Thoracic aorta (tissue), 2 donors: ENCODE results near the gene SYTL2. TPM values are rescaled to one million over a fixed set of nuclear protein-coding genes. Genes with fewer than 3 reads are reported as not detected.

Experiments used
- ATAC-seq: fragments of 150-250 bp; one replicate; pipeline ENCODE4 v1.8.0; 2017; ENCODE audit warnings: low read depth; ENCODE audit not compliant: insufficient number of reproducible peaks, low FRiP score
- DNase-seq: peaks from one replicate; pipeline ENCODE4 v3.0.0-alpha.2; 2020; ENCODE audit warnings: low spot score
- H3K27ac ChIP-seq, 2 donors: fragments of 200-600 bp; sonication (generic); 1 replicate in 1 of 2; 2 replicates in 1 of 2; pipeline ENCODE4 v1.5.1; 2016; ENCODE audit warnings: mild to moderate bottlenecking in 2 of 2, moderate library complexity in 2 of 2
- H3K27me3 ChIP-seq: fragments of 200-600 bp; sonication (generic); replicated peaks from 2 replicates; pipeline ENCODE4 v1.6.0; 2016; ENCODE audit warnings: mild to moderate bottlenecking; ENCODE audit not compliant: insufficient read depth
- H3K36me3 ChIP-seq: fragments of 200-600 bp; sonication (generic); one replicate; pipeline ENCODE4 v1.5.1; 2016
- H3K4me1 ChIP-seq, 2 donors: fragments of 200-600 bp; sonication (generic); 1 replicate in 1 of 2; 2 replicates in 1 of 2; pipeline versions ENCODE4 v1.5.1 to v1.6.0; 2016; ENCODE audit warnings: low read depth in 2 of 2, mild to moderate bottlenecking in 1 of 2; ENCODE audit not compliant: control insufficient read depth in 1 of 2
- H3K4me3 ChIP-seq: fragments of 200-600 bp; sonication (generic); 2 replicates; pipeline ENCODE4 v1.5.1; 2016; ENCODE audit warnings: mild to moderate bottlenecking
- H3K9me3 ChIP-seq: fragments of 200-600 bp; sonication (generic); 2 replicates; pipeline ENCODE4 v1.5.1; 2016
- total RNA-seq, 2 donors: library from RNA; depleted of rRNA; stranded (reverse); fragments of >200 nt; gene quantifications; one replicate each; pipeline versions ENCODE4 v1.1.0 to v1.2.3, GENCODE V29; 2016
- TF ChIP-seq, protein P1 (sequence below): fragments of 200-600 bp; sonication (generic); IDR thresholded peaks from one replicate; pipeline ENCODE4 v1.5.1; 2019; ENCODE audit warnings: antibody characterized with exemption

The SYTL2 gene
- total RNA-seq, 2 donors from 2014 or later: 27.8 to 36.0 TPM

DNA sequence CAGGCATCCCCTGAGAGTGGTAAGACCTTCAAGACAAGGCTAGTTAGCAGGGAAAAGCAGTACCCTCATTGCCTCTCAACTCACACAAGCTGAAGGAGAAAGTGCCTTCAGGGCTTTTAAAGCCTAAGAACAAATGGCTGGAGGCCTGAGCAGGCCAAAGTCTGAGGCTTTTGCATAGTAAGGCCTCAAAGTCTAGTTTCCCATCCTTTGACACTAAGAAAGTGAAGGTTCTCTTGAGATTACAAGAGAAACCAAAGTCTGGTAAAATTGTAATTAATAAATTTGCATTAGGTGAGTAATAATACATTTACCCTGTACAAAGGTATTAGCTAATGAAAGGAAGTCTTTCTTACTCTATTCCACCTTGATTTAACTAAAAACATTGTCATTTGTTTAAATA is 78.0 kb downstream of the SYTL2 start:
- H3K4me1 ChIP-seq: no peaks in the 10 kb centered on the region
- no peak overlapping the region for H3K4me3 ChIP-seq
- H3K27me3 ChIP-seq: no peaks in the 10 kb centered on the region
- H3K27ac ChIP-seq: no peak overlapping the region
- H3K36me3 ChIP-seq: no peaks in the 10 kb centered on the region
- DNase-seq: no peak
- TF ChIP-seq, protein P1, sequence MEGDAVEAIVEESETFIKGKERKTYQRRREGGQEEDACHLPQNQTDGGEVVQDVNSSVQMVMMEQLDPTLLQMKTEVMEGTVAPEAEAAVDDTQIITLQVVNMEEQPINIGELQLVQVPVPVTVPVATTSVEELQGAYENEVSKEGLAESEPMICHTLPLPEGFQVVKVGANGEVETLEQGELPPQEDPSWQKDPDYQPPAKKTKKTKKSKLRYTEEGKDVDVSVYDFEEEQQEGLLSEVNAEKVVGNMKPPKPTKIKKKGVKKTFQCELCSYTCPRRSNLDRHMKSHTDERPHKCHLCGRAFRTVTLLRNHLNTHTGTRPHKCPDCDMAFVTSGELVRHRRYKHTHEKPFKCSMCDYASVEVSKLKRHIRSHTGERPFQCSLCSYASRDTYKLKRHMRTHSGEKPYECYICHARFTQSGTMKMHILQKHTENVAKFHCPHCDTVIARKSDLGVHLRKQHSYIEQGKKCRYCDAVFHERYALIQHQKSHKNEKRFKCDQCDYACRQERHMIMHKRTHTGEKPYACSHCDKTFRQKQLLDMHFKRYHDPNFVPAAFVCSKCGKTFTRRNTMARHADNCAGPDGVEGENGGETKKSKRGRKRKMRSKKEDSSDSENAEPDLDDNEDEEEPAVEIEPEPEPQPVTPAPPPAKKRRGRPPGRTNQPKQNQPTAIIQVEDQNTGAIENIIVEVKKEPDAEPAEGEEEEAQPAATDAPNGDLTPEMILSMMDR: no peak
- no peak for ATAC-seq
- H3K9me3 ChIP-seq: no peaks in the 10 kb centered on the region

DNA sequence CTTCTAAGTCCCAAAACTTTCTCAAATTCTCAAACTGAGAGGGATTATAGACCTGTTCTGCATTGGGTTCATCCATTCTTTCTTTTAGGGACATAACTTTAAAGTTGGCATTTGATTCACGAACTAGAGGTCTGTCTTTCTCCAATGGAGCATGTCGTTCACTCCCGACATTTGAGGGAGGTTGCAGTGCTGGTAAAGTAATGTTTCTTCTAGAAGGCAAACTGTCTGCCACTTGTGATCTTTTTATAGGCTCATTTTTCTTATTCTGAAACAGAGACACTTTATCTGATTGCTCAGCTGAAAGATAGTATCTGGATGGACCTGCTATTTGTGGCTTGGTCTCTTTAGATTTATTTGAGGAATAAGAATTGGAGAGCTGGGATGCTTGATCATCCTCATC is 84.6 kb downstream of the SYTL2 start:
- Histone ChIP-seq H3K27me3 (no peaks in the 10 kb centered on the region), H3K27ac (no peak overlapping the region), H3K4me1 (no peaks in the 10 kb centered on the region), H3K4me3 (no peak overlapping the region), H3K9me3 (no peaks in the 10 kb centered on the region), H3K36me3 (no peaks in the 10 kb centered on the region)
- no peak for DNase-seq
- no peak for ATAC-seq
- TF ChIP-seq, protein P1: no peak

DNA sequence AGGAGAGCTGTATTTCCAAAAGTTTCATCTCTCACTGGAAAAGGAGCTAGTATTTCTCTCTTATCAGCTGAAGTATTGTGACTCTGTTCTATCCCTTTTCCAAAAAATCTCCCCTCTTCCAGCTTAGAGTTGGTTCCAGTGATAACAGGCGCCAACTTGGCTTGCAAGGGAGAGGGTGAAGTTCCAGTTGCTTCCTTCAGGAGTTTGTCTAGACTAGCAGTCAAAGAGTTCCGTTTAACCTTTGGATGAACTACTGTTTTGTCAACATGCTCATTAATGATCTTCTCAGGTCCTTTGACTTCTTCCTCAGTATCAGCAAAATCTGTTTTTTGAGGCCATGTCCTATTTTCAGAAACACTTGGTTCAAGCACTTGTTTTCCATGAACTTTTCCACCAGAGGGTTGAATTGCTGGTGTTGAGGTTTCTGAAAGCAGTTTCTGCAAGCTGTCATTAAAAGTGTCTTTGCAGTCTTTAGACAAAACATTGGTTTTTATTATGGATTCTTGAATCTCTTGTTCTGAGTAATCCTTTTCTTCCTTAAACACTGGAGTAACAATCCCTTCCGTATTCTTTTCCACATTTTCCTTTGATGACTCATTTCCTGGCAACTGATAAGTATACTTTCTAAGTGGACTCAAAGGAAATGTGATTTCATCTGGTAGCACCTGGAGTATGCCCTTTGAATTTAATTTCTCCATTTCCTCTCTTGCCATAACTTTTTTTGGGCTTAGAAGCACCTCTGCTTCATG is 85.3 kb downstream of the SYTL2 start:
- H3K4me1 ChIP-seq: no peaks in the 10 kb centered on the region
- TF ChIP-seq, protein P1: no peak
- no peaks in the 10 kb centered on the region for H3K27me3 ChIP-seq
- H3K9me3 ChIP-seq: no peaks in the 10 kb centered on the region
- ATAC-seq (no peak), DNase-seq (no peak)
- no peaks in the 10 kb centered on the region for H3K36me3 ChIP-seq
- no peak overlapping the region for H3K27ac ChIP-seq
- H3K4me3 ChIP-seq: no peak overlapping the region

DNA sequence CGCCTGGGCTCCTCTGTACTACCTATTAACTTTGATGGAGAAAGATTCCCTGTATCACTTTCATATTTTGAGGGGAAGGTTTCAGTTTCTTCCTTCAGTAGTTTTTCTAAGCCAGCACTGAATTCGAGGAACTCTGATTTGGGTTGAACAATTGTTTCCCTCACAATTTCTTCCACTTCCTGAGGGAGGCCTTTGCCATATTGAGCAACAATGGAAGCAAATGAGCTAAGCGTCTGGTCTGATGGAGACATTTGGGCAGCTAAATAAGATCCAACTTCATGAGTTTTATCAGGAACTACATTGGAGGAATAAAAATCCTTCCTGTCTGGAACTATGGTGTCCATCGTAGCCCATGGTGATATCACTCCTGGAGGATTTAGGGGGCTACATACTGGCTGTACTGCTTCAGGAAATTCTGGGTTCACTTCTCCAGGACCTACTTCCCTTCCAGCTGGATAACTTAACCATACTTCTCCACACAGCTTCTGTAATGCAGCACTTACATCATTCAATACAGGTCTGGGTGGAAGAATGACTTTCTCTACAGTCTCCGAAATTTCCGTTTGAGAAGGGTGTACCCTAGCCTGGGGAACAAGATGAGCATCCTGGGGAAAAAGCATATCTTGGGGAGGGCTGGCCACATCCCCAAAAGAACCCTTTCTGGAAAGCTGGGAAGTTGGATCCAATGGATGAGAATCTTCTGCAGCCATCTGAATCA is 86.0 kb downstream of the SYTL2 start:
- Histone ChIP-seq H3K9me3 (no peaks in the 10 kb centered on the region), H3K27me3 (no peaks in the 10 kb centered on the region), H3K4me3 (no peak overlapping the region), H3K4me1 (no peaks in the 10 kb centered on the region), H3K27ac (no peak overlapping the region), H3K36me3 (no peaks in the 10 kb centered on the region)
- TF ChIP-seq, protein P1: no peak
- no peak for DNase-seq
- no peak for ATAC-seq

DNA sequence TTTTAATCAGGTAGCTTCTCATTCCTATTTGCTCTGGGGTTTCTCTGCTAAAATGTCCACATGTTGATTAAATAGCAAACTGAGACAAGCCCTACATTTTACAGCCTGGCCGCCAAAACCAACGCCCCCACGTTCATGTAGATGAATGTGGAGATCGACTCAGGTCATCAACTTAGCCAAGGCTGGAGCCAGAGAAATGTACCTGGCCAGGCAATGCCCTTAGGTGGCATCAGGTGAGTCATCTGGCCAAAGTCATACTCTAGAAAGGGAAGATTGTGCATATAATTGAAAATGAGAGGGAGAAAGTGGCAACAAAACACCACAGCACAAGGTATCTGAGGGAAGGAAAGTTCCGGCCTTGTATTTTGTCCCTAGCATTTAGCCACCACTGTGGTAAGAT is 87.9 kb downstream of the SYTL2 start:
- TF ChIP-seq, protein P1: no peak
- no peaks in the 10 kb centered on the region for H3K36me3 ChIP-seq
- H3K27ac ChIP-seq: no peak overlapping the region
- H3K9me3 ChIP-seq: no peaks in the 10 kb centered on the region
- DNase-seq: no peak
- H3K27me3 ChIP-seq: no peaks in the 10 kb centered on the region
- peaks cover 0 to 12% of the 10 kb centered on the region in 2 donors for H3K4me1 ChIP-seq
- no peak overlapping the region for H3K4me3 ChIP-seq
- ATAC-seq: no peak
